Forelimb muscle (tissue), 1 donor: Measurements from ENCODE around the gene ADGRV1. TPM values are rescaled to one million over a fixed set of nuclear protein-coding genes. Genes with fewer than 3 reads are reported as not detected.

Experiments
- DNase-seq: peaks from one replicate; pipeline ENCODE4 v3.0.0-alpha.2; 2013; ENCODE audit warnings: low read depth
- polyA plus RNA-seq: library from polyadenylated mRNA; unstranded; fragments of 120-200 nt; gene quantifications from one replicate; pipeline ENCODE4 v1.2.1, GENCODE V29; 2013; ENCODE audit not compliant: insufficient read length

ADGRV1 gene
- polyA plus RNA-seq, 1 donor: 0.92 TPM

DNA sequence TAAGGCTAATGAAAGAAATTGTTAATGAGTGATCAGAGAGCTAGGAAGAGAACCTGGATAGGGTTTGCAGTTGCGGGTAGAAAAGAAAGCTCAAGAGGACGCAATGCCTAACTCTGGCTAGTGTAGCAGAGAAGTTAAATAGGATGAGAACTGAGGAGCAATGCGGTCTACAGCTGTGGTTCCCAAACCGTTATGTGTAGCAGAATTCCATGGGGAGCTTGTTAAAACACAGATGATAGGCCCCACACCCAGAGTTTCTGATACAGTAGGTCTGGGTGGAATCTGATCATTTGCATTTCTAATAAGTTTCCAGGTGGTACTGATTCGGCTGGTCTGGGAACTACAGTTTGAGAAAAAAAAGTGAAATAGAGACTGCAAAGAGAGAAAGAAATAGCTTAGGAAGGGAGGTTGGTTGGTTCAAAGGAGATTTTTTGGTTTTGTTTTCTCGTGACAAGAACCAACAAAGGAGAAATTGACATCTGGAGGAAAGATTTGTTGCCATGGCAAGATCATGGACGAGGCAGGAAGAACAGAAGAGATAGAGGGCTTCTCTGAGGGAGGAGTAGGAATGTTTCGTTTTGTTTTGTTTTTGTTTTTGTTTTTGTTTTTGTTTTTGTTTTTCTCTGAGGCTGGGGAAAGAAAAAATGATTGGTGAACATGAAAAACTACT lies 548.4 kb downstream of the ADGRV1 start:
- no peak for DNase-seq

DNA sequence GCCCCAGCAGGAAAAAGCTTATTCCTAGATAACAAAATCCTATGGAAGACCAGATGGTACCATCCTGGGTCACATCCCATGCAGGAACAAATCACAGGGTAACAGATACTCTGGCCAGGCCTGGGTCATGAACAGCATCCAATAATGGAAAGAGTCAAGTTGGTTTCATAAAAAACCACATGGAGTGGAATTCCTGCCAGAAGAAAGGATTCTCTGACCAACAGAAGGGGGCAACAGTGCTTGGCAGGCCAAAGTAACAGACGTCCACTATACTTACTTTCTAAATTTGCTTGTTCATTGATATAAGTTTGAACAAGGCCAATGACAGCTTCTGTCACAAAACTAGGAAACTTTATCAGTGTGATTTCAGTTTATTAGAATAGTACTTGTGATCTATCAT lies 551.0 kb downstream of the ADGRV1 start:
- DNase-seq: no peak

DNA sequence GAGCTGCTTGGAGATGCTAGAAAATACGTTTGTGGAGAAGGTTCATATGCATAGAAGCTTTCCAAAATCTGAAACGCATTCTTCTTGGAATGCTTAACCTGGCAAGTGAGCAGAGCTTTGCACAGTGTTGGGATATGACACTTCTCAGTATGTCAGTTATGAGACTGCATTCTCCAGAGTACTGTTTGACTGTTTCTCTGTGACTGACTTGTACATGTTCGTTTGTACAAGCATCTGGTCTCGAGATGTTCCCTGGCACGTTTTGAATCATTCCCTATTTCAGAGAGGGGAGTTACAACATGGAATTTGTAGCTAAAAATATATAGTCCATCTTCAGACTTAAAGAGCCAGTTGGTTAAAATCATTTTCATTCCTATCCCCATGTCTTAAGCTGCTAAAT lies 552.1 kb downstream of the ADGRV1 start:
- peak; percentile 94 for DNase-seq

DNA sequence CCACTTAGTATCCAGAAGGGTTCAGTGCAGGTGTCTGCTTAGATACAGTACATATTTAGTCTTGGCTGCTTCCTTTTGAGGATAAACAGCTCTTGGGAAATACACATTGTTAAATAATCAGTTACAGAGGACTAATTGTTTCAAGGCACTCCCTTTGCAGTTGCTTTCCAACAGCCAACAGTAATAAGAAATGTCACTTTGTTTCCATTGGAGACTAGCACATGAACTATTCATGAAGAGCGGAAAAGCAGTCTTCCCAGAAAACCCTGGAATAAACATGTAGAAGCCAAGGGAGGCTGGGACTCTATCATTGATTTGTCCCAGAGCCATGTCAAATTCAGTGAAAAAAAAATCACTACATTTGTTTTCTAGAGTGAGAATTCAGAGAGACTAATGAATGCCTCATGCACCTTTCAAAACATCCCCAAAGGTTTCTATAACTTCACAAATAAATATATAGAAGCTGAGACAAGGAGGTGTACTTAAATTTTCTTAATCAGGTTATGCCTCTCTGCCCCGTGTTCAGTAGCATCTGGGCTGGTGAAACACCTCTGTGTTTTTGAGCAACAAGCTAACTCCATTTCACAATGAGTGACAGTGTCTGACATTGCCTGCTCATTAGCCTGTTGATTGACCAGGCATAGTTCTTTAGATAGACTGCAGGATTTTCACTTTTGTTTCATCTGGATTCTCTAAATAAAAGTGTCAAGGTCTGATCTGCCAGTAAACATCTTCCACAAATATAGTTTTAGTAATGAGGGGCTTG lies 553.1 kb downstream of the ADGRV1 start:
- peak; percentile 77 for DNase-seq

DNA sequence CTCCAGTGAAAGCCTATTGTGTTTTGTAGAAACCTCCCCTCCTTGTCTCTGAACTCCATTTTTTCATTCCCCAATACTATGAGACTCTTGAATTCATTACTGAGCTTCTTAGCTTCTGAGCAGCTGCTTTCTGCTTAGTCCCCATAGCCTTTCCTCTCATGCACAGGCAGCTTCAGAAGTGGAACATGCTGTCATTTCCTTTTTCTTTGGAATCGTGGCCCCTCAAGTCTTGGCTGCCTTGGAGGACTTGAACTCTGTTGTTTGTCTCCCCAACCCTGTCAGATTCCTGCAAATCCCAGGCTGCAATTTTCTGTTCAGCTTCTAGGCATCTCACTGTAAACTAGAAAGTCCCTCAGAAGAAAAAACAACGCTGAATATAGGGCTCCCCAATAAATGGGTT lies 556.1 kb downstream of the ADGRV1 start:
- DNase-seq: peak; percentile 68

DNA sequence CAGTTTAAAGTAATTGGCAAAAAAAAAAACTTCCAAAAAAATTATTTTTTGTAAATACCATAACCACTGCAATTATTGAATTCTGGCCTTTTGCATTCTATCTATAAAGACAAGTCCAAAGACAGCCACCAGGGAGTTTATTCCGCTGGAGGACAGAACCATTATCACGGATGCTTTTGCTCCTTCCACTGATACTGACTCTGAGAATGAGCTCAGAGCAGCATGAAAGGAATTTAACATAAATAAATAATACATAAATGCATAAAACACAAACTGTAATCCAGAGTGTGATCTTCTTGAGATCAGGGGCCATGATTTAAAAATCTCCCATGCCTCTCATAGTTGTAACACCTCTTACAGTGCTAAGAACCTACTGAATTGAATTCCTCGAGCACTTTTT lies 559.8 kb downstream of the ADGRV1 start:
- DNase-seq: no peak

DNA sequence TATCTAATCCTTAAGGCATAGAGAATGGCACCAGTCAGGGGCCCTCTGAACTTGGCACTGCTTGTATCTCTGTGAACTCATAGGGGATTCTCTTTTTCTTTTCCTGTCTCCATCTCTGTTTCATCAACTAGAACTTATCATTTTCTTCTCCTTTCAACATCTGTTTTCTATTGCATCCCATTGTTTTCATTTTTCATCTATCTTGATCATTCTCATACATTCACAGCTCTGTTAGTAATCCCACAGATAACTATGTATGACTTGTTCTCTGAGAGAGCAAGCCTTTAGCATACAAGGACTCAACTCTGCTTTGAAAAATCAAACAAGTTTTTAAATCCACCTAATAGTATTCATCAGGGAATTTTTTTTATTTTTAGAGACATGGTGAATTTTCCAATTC lies 560.2 kb downstream of the ADGRV1 start:
- DNase-seq: no peak

DNA sequence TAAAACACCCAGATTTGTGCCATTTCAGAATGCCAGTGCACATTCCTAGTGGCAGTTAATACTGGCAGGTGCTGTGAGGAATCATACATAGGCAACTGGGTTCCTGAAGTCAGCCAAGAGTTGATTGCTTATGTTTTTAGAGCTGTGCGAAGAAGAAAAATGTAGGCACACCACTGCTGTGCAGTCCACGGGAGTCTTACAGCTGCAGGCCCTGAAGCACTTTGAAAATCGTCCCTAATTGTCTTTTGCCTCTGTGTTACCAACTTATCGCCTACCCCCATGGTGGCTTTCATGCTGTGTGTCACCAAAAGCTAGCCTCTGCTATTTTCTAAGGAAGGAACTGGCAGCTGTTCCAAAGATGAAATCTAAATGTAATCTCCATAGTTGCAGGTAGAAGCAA lies 560.6 kb downstream of the ADGRV1 start:
- no peak for DNase-seq

DNA sequence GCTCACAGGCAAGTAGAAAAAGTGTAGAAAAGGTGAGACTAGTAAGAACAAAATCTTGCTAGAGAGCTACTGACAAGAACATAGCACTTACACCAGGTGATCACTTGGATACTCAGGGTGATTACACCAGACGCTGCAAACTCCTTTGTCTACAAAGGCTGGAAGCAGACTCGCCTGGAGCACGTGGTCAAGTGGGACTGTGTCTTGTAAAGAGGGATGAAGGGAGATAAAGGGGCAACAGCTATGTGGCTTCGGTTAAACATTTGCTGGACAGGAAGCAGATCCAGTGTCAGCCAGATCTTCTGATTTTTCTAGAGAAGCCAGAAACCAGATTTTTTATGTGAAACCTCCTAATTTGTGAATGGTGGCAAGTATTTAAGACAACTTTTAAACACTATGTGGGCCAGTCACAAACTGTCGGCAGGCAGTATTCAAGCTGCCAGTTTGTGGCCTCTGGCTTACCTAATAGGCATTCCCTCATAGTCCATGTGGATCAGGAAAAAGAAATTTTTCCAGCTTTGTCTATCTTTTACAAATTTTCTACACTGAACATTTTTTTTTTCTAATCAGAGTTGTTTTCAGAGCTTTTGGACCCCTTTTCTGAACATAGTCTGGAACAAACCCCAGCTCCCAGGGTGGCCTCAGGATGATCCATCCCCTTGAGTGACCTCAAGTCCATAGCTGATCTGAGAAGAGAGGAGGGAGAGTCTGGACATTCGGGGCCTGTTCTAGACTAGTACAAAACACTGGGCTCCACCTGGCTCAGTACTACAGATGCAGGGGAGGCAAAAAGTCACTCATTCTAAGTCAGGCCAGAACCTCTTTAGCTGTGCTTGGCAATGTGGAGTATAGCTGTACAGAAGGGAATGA lies 561.6 kb downstream of the ADGRV1 start:
- no peak for DNase-seq

DNA sequence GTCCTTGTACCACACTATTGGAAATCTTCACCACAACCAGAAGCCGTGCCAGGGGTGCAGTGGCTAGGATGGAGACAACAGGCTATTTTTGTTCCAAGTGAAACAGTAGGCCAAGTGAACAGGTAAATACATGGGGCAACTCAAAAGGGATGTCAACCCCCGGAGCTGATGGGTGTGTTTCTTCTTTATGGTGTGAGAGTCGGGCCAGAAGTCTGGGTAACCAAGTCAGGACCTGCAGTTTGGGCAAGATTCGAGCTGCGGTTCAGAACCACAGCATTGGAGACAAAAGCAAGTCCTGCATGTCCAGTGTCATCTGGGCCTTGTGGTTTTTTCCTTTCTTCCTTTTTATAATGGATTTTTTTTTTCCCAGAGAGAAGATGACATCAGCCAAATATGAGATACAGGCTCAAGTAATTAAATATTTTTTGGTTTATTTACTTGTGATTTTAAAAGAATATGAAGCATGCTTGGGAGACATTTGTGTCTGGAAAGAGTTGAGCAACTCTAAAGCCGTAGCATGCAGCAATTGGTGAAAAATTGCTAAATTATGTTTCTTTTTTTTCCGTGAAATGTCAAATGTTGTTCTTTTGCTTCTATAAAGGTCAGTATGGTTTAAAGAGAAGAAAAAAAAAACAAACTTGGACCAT lies 562.9 kb downstream of the ADGRV1 start:
- DNase-seq: no peak

DNA sequence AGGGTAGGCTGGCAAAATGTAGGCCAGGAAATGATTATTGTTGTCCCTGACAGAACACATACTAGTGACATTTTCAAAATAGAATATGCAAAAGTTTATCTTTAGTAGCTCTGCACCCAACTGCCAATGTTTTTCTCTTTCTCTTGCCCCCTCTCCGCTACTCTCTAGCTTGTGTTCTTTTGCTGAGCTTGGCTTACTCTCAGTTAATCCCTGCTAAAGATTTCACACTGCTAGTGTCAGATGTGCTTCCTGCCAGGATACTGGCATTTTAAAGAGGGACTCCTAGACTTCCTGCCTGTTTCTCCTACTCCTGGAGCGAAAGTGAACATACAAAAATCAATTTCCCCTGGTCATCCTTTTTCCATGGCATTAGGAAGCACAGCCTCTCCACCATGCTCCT lies 564.1 kb downstream of the ADGRV1 start:
- no peak for DNase-seq

DNA sequence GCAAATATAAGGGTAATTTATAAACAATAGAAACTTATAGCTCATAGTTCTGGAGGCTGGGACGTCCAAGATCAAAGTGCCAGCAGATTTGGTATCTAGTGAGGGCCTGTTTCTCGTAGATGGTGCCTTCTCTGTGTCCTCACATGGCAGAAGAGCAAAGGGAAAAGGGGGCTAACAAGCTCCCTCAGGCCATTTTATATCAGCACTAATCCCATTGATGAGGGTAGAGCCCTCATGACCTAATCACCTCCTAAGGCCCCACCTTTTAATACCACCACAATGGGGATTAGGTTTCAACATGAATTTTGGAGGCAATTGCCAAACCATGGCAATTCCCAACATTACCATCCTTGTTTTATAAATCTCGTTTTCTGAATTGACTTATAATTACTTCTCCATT lies 564.7 kb downstream of the ADGRV1 start:
- DNase-seq: no peak

DNA sequence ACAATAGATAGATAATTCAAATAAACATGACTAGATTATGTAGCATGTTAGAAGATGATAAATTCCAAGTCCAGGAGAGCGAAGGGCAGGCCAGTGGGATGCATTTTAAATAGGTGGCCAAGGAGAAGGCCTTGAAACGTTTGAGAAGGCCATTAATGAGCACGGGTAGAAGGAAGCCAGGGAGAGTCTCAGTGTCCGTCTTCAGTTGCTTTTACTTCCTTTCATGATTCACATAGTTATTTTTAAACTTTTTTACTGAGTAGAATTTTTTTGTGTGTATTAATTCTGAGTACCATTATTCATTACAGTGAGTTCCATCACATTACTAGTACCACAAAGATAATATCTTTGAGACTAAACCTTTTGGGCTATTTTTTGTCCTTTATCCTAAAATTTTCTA lies 565.3 kb downstream of the ADGRV1 start:
- no peak for DNase-seq

DNA sequence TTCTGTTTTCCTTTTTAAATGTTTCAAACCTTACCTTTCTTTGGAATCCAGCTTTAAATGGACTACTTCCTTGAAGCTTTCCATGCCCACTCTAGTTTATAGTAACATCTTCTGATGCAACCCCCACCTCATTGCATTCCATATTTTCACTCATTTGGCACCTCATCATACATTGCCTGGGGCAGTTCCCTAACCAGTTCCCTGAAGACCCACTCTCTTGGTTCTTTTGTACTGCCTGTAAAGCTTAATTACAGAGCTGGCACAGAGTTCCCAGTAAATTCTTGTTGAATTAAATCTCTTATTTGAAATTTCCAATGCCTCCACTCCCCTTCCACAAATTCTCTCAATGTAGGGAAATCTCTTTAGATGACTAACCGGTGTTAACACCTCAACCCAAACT lies 567.3 kb downstream of the ADGRV1 start:
- DNase-seq: no peak

DNA sequence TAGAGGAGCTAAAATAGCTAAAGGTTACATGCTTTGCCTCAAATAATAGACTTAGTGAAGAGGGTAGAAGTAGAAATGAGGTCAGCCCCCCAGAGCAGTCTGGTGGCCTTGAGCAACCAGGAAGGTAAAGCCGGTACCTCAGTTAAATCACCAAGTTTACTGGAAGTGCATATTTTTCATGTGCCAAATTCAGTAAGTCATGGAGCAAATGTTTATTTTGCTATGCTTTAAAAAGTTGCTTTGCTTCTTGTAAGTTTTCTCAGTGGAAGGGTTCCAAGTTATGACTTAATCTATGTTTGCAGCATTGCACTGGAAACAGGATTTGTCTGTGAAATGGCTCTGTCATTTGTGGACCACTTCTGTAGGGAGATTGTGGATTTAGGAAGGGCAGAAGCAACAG lies 567.9 kb downstream of the ADGRV1 start:
- DNase-seq: peak; percentile 90

DNA sequence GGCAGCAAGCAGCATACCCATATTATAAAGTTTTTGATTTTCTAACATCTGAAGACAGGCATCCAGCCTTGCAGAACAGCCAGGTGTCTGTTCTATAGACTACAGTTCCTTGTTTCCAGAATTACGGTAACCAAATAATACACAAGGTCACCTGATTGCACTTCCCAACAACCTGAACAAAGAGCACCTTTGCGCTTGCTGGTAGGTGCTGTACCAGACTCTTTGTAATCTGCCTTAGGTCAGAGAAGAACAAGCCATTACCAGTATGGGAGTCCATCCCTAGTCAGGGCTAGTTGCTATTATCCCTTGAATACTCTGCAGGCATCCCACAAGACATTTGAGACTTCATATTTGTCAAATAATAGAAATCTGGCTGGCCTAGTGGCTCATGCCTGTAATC lies 568.3 kb downstream of the ADGRV1 start:
- DNase-seq: no peak

DNA sequence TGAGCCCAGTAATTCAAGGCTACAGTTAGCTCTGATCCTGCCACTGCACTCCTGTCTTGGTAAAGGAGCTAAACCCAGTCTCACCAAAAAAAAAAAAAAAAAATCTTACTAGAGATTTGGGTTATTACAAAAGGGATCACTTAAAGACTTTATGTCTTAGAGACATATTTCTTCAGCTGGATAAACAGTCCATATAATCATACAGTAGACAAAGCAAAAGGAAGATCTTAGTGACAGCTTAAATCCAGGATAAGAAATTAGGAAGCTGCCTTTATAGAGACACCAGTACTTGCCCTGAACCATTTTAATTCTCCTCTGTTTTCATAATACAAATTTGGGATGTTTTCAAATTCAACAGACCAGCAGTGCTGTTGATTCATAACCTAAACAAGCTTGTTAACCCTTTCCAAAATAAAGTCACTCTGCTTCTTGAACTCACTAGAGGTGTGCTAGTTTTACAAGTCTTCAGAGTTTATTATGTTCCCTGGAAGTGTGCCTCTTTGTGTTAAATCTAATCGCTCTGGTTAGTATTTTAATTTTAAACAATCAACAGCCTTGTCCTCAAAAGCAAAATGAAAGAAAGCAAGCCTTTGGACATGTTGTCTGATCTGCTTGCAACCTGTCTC lies 569.0 kb downstream of the ADGRV1 start:
- no peak for DNase-seq

DNA sequence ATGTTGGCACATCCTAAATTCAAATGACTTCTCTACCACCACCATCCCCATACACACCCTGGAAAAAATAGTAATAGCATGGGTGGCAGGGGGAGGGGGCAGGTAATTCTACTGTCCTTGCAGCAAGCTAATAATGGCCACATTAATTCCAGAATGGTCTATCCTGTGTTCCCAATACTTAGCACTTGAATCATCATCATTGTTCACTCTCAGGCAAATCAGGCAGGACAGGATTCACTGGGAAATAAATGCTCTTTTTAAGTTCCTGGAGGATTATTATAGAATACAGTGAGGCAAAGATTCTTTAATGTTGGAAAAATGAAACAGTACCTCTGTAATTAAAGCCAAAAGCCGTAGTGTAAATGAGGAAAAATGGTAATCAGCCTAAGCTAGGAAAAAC lies 570.0 kb downstream of the ADGRV1 start:
- no peak for DNase-seq

DNA sequence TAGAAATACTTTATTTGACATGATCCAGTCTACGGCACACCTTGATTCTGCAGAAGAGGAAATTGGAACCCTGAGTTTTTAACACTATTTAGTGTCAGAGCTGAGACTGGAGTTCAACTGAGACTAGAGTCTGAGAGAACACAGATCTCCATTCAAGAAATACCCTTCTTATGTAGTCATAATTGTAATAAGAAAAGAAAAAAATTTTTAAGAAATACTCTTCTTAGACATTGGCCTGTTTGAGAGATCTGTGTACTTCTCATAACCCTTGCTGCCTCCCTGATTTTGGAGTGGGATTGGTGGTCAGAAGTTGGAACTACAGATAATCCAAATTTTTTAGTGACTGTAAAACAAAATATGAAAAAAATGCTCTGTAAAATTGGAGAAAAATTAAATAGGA lies 571.2 kb downstream of the ADGRV1 start:
- no peak for DNase-seq

DNA sequence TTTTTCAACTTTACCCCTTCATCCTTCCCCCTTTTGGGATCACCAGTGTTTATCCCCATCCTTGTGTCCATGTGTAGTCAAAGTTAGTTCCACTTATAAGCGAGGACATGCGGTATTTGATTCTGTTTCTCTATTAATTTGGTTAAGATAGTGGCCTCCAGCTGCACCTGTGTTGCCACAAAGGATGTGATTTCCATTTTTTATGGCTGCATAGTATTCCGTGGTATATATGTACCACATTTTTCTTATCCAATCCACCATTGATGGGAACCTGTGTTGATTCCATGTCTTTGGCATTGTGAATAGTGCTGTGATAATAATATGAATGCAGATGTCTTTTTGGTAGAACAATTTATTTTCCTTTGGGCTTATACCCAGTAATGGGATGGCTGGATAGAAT lies 572.2 kb downstream of the ADGRV1 start:
- DNase-seq: no peak

DNA sequence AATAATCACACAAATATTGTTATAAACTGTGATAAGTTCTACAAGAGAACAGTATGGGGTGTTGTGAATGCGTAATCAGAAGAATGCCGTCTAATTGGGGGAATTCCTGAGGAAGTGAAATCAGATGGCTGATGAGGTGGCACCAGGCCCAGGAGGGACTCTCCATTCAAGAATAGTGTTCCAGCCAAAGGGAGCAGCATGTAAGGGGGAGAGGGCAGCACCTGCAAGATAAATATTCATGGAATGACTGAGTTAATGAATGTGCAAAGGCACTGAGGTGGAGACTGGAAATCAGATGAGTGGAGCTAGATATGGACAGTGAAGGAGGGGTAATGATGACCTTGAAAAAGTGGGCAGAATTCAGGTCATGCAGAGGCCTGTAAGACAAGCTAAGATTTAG lies 574.0 kb downstream of the ADGRV1 start:
- no peak for DNase-seq

DNA sequence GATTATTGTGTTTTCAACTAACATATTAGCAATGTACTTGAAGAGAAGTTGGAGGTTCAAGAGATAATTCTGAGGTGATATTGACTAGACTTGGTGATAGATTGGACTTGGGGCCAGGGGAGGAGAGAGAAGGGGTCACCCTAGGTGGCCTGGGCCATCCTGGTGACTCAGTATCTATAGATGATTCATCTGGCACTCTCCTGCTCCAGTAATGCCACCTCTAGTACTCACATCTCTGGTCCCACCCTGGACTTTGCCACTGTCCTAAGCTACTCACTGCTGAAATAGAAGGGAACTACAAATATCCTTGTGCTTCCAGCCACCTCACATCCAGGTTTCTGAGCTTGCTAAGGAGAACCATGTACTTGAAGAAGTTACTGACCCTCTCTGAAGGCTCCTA lies 574.6 kb downstream of the ADGRV1 start:
- no peak for DNase-seq
